Articular chondrocyte of knee joint (primary cell): ENCODE measurements around the gene PIK3C2G. TPM values are rescaled to one million over a fixed set of nuclear protein-coding genes. Genes with fewer than 3 reads are reported as not detected.

Experiments used
- total RNA-seq: library from RNA; depleted of rRNA; stranded (reverse); fragments of >200 nt; gene quantifications from 2 replicates; pipeline ENCODE4 v1.2.3, GENCODE V29; 2012

Gene PIK3C2G
- not detected in 2 replicates for total RNA-seq

DNA sequence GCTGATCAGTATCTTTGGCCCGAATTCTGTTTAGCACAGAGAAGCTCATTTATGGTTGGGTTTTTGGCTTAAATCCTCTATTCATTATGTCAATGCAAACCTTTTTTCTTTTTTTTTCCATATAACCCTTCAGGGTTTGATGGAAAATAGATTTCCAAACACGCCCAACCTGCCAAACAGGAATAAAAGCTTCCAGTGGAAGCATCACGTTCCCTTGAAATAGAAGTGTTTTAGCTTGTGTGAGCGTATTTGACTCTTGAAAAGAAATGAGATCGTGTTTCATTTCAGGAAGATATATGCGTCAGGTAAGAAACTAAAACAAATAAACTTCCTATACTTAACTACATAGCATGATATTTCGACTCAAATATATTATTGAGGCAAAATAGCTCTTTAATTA lies at the start of gene PIK3C2G:
PIK3C2G (plus strand) TSS at position 246 of the 400 bp plus-strand sequence. CDS start 20,564 bp downstream, outside the sequence.

Other genes with a start within 250 kb of the PIK3C2G start
- gene RERGL, start 171.3 kb upstream of the PIK3C2G start, total RNA-seq = not detected in 2 replicates